VCaP (cell line): ENCODE data around the gene FGD3.

Source experiments
- H3K27ac ChIP-seq: fragments of 450-650 bp; 2 replicates; pipeline ENCODE4 v1.5.1; 2017
- TF ChIP-seq, protein P1 (sequence below): fragments of 450-650 bp; conservative IDR thresholded peaks from 2 replicates; pipeline ENCODE4 v1.5.1; 2017; ENCODE audit warnings: mild to moderate bottlenecking, moderate library complexity

Gene FGD3

DNA sequence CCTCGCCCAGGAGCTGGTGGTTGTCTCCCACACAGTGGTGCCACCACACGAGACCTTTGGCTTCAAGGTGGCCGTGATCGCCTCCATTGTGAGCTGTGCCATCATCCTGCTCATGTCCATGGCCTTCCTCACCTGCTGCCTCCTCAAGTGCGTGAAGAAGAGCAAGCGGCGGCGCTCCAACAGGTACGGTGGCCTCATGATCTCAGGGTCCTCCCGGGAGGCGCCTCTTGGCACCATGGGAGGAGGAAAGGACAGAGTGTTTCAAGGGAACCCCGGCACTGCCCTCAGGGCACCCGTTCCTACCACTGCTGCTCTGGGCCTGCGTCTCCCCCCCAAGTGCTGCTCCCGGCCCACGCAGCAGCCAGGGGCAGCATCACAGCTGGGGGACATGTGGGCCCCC lies 130.5 kb downstream of the FGD3 start:
- TF ChIP-seq, protein P1, sequence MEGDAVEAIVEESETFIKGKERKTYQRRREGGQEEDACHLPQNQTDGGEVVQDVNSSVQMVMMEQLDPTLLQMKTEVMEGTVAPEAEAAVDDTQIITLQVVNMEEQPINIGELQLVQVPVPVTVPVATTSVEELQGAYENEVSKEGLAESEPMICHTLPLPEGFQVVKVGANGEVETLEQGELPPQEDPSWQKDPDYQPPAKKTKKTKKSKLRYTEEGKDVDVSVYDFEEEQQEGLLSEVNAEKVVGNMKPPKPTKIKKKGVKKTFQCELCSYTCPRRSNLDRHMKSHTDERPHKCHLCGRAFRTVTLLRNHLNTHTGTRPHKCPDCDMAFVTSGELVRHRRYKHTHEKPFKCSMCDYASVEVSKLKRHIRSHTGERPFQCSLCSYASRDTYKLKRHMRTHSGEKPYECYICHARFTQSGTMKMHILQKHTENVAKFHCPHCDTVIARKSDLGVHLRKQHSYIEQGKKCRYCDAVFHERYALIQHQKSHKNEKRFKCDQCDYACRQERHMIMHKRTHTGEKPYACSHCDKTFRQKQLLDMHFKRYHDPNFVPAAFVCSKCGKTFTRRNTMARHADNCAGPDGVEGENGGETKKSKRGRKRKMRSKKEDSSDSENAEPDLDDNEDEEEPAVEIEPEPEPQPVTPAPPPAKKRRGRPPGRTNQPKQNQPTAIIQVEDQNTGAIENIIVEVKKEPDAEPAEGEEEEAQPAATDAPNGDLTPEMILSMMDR = no peak

DNA sequence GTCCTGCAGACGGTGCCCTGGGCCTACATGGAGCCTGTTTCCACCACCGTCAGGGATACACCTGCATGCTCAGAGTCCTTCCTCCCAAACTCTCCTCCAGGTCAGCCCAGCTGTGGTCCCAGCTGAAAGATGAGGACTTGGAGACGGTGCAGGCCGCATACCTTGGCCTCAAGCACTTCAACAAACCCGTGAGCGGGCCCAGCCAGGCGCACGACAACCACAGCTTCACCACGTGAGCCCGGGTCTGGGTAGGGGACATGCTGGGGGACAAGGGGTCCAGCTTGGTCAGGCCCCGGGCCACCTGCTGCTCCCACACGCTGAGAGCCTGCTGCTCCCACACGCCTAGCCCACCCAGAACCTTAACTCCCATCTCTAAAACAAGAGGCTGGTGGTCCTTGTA lies 132.0 kb downstream of the FGD3 start:
- TF ChIP-seq, protein P1 = no peak
- H3K27ac ChIP-seq = no peak overlapping the region

More for the DNA sequence above, 130.5 kb downstream of the FGD3 start:
- no peak overlapping the region for H3K27ac ChIP-seq

DNA sequence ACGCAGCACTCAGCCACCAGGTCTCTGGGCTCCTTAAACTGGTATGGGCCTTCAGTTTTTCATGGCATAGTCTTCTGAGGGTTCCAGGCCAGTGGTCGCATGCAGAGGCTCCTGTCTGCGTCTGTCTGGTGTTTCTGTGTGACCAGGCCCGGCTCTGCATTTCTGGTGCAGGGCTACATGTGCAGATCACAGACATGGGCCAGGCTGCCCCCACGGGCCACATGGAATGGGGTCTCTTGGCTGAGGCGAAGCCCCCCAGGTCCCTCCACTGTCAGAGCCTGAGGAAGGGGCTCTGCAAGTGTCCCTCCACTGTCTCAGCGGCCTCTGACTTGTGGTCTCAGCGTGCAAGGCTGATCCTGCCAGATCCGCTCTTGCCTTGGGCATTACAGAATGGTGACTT lies 133.1 kb downstream of the FGD3 start:
- TF ChIP-seq, protein P1 = no peak

DNA sequence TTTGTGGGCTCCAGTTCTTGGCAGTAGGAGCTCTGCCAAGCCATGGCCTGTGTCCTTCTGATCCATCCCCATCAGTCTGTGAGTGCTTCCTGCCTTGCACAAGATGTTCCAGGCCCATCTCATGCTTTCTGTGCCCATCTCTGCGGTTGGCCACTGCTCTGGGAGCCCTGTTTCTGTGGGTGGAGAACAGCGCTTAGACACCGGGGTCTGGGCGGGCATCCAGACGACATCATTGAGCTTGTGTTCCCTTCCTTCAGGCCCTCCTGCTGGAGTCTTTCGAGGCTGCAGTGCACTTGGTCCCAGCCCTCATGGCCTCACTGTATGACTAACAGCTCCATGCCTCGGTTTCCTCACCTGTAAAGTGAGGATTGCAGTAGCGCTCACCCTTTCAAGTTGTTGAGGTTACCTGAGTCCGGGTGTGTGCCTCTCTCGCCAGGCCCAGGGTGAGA lies 133.8 kb downstream of the FGD3 start:
- no peak overlapping the region for H3K27ac ChIP-seq
- TF ChIP-seq, protein P1 = no peak

More for the DNA sequence above, 133.1 kb downstream of the FGD3 start:
- no peak overlapping the region for H3K27ac ChIP-seq

DNA sequence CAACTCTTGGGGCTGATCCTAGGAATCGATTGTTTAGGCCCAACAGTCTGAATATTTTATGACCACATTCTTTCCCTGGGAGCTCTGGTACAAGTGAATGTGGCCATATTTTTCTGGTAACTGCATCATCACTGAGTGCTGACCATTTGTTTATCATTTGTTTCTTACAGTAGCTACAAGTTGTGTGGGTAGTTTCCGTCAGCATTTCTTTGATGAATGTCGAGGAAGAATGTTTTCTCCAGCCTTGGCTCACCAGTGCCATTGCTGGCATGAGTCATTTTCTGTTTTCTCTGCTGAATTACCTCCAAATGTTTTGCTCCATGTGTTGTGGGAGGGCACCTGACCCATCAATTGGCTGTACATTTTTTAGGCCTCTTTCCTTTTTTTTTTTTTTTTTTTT lies 134.6 kb downstream of the FGD3 start:
- H3K27ac ChIP-seq = no peak overlapping the region
- TF ChIP-seq, protein P1 = no peak

GRCh38 chr9:93082841-93083411 lies 135.6 kb downstream of the FGD3 start:
- TF ChIP-seq, protein P1 = no peak
- no peak overlapping the region for H3K27ac ChIP-seq

DNA sequence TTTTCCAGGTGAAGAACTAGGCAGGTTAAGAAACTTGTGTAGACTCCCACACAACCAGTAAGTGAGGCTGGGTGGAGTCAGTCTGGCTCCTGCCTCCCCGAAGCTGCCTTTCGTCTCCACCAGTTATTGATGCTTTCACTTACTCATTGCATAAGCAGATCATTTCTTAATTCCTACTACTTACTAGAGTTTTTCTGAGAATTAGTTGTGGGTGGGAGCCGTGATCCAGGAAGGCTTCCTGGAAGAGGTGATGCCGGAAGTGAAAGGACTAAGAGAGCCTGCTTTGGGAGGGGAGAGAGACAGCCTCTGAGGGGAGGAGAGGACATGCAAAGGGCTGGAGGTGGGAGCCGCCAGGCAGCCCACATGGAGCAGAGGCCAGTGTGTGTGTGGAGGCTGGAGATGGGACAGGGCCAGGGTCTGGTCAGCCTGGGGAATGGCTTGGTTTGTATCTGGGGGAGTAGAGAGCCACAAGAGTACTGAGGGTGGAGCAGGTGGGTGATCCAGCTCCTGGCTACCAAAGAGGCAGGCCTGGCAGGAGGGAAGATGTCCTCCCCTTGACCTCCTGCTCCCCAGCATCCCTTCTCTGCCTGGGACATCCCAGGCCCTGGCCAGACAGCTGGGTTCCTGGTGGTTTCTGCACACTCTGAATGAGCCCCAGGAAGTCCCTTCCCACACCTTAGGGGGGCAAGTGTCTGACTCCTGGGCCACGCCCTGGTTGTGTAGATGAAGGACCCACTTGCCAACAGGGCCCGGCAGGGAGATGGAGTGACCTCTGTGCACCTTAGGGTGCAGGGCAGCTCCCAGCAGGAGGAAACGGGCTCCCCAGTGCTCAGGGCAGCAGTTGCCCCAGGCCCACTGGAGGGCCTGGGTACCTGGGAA lies 136.5 kb downstream of the FGD3 start:
- TF ChIP-seq, protein P1 = no peak

More for the DNA sequence above, 136.5 kb downstream of the FGD3 start:
- no peak overlapping the region for H3K27ac ChIP-seq
